Tibial artery (tissue), 4 donors: Measurements from ENCODE around the gene LGALS4.

Experiments used
- DNase-seq, 2 donors: peaks; one replicate each; pipeline ENCODE4 v3.0.0-alpha.2; 2019
- H3K27ac ChIP-seq, 2 donors: fragments of 200-600 bp; sonication (generic) in 1 of 2; 1 replicate in 1 of 2; 2 replicates in 1 of 2; pipeline ENCODE4 v1.5.1; 2018 to 2019; ENCODE audit warnings: mild to moderate bottlenecking in 1 of 2
- H3K27me3 ChIP-seq, 2 donors: fragments of 200-600 bp; sonication (generic) in 1 of 2; one replicate each; pipeline versions ENCODE4 v1.5.1 to v1.6.0; 2016 to 2019
- H3K36me3 ChIP-seq, 3 donors: fragments of 200-600 bp; sonication (generic) in 2 of 3; one replicate each; pipeline ENCODE4 v1.5.1; 2016 to 2019; ENCODE audit warnings: mild to moderate bottlenecking in 2 of 3
- H3K4me1 ChIP-seq, 4 donors: fragments of 200-600 bp; sonication (generic) in 2 of 4; 1 replicate in 3 of 4; 2 replicates in 1 of 4; pipeline ENCODE4 v1.5.1; 2016 to 2019
- H3K4me3 ChIP-seq, 2 donors: fragments of 200-600 bp; sonication (generic) in 1 of 2; 1 replicate in 1 of 2; 2 replicates in 1 of 2; pipeline ENCODE4 v1.5.1; 2018 to 2019; ENCODE audit warnings: mild to moderate bottlenecking in 2 of 2
- H3K9me3 ChIP-seq, 3 donors: fragments of 200-600 bp; sonication (generic) in 1 of 3; one replicate each; pipeline ENCODE4 v1.5.1; 2016 to 2019
- CTCF ChIP-seq, 2 experiments: fragments of 200-600 bp in 1 of 2; fragments of 450-650 bp in 1 of 2; IDR thresholded peaks; one replicate each; pipeline ENCODE4 v1.5.1; 2017 to 2019; ENCODE audit warnings: antibody characterized with exemption in 2 of 2, mild to moderate bottlenecking in 1 of 2, moderate library complexity in 1 of 2
- intact Hi-C: fragments of 100-400 bp; cut with DNase I; formaldehyde crosslinking; loops from one replicate; pipeline ENCODE4 v1.15.0; 2023; ENCODE audit warnings: low total_unique reads

LGALS4 gene

GRCh38 chr19:38843175-38843758 is 30.5 kb upstream of the LGALS4 start:
- no peaks in the 10 kb centered on the region for H3K27me3 ChIP-seq
- no peak overlapping the region for H3K27ac ChIP-seq
- H3K4me1 ChIP-seq = peaks cover 0 to 38% (median 21%) of the 10 kb centered on the region in 4 donors
- H3K36me3 ChIP-seq = peaks cover 93 to 98% (median 93%) of the 10 kb centered on the region in 3 donors
- DNase-seq = no peak
- TF ChIP-seq CTCF (IDR thresholded peaks at IDR 0.05) = no peak
- intact Hi-C loops = no loop called here
- H3K9me3 ChIP-seq = no peaks in the 10 kb centered on the region
- H3K4me3 ChIP-seq = no peak overlapping the region

GRCh38 chr19:38842439-38843174 is 29.9 kb upstream of the LGALS4 start:
- intact Hi-C loops = no loop called here
- no peak overlapping the region for H3K4me3 ChIP-seq
- peaks cover 0 to 31% (median 18%) of the 10 kb centered on the region in 4 donors for H3K4me1 ChIP-seq
- no peak for DNase-seq
- H3K27me3 ChIP-seq = no peaks in the 10 kb centered on the region
- TF ChIP-seq CTCF (IDR thresholded peaks at IDR 0.05) = no peak
- H3K27ac ChIP-seq = no peak overlapping the region
- no peaks in the 10 kb centered on the region for H3K9me3 ChIP-seq
- peaks cover 100% of the 10 kb centered on the region in 3 donors for H3K36me3 ChIP-seq

GRCh38 chr19:38841787-38842438 is 29.2 kb upstream of the LGALS4 start:
- no peak for TF ChIP-seq CTCF (IDR thresholded peaks at IDR 0.05)
- intact Hi-C loops = no loop called here
- Histone ChIP-seq H3K36me3 (peaks cover 100% of the 10 kb centered on the region in 3 donors), H3K27ac (no peak overlapping the region), H3K9me3 (no peaks in the 10 kb centered on the region), H3K4me1 (peaks cover 0 to 28% (median 13%) of the 10 kb centered on the region in 4 donors), H3K4me3 (no peak overlapping the region), H3K27me3 (no peaks in the 10 kb centered on the region)
- no peak for DNase-seq

GRCh38 chr19:38841180-38841766 is 28.5 kb upstream of the LGALS4 start:
- Histone ChIP-seq H3K36me3 (peaks cover 97 to 100% (median 98%) of the 10 kb centered on the region in 3 donors), H3K27ac (no peak overlapping the region), H3K4me3 (no peak overlapping the region), H3K9me3 (no peaks in the 10 kb centered on the region), H3K27me3 (no peaks in the 10 kb centered on the region), H3K4me1 (peaks cover 0 to 26% (median 9%) of the 10 kb centered on the region in 4 donors)
- DNase-seq = no peak
- intact Hi-C loops = no loop called here
- no peak for TF ChIP-seq CTCF (IDR thresholded peaks at IDR 0.05)

GRCh38 chr19:38840583-38840968 is 27.8 kb upstream of the LGALS4 start:
- intact Hi-C loops = no loop called here
- H3K36me3 ChIP-seq = peaks cover 90 to 100% (median 98%) of the 10 kb centered on the region in 3 donors

More at GRCh38 chr19:38840583-38840968, 27.8 kb upstream of the LGALS4 start:
- peaks cover 0 to 28% (median 9%) of the 10 kb centered on the region in 4 donors for H3K4me1 ChIP-seq
- no peak for DNase-seq
- H3K4me3 ChIP-seq = no peak overlapping the region
- TF ChIP-seq CTCF (IDR thresholded peaks at IDR 0.05) = no peak
- H3K27me3 ChIP-seq = no peaks in the 10 kb centered on the region
- H3K27ac ChIP-seq = no peak overlapping the region
- no peaks in the 10 kb centered on the region for H3K9me3 ChIP-seq
